Ramos (cell line): Measurements from ENCODE around the gene MAPKBP1.

ENCODE experiments used
- in situ Hi-C: fragments of 300-500 bp; cut with MboI; formaldehyde crosslinking; loops from one replicate; pipeline ENCODE4 v1.14.3; 2022; ENCODE audit warnings: low sequenced_read_pairs; ENCODE audit not compliant: unreplicated experiment

MAPKBP1 gene

GRCh38 chr15:41804916-41805666, 30.8 kb downstream of the MAPKBP1 start:
- in situ Hi-C loops = loop anchor here (25.0 kb wide), 1 partner anchor 243 kb away; the partner anchor contains the start of gene TYRO3

GRCh38 chr15:41805711-41806110, 31.4 kb downstream of the MAPKBP1 start:
- in situ Hi-C loops = loop anchor here (25.0 kb wide), 1 partner anchor 243 kb away; the partner anchor contains the start of gene TYRO3

- in situ Hi-C loops = loop anchor here (25.0 kb wide), 1 partner anchor 244 kb away; the partner anchor contains the start of gene TYRO3
Observed at GRCh38 chr15:41806291-41807181, 32.3 kb downstream of the MAPKBP1 start.

- in situ Hi-C loops = loop anchor here (25.0 kb wide), 1 partner anchor 247 kb away; the partner anchor contains the start of gene TYRO3
Observed at GRCh38 chr15:41809121-41809520, 34.8 kb downstream of the MAPKBP1 start.

GRCh38 chr15:41809526-41810220, 35.4 kb downstream of the MAPKBP1 start:
- in situ Hi-C loops = loop anchor here (25.0 kb wide), 1 partner anchor 247 kb away; the partner anchor contains the start of gene TYRO3

- in situ Hi-C loops = loop anchor here (25.0 kb wide), 1 partner anchor 249 kb away; the partner anchor contains the start of gene TYRO3
Observed at GRCh38 chr15:41810651-41811431, 36.6 kb downstream of the MAPKBP1 start.

- in situ Hi-C loops = loop anchor here (25.0 kb wide), 1 partner anchor 249 kb away; the partner anchor contains the start of gene TYRO3
Observed at GRCh38 chr15:41811432-41812195, 37.3 kb downstream of the MAPKBP1 start.

GRCh38 chr15:41812820-41813375, 38.6 kb downstream of the MAPKBP1 start:
- in situ Hi-C loops = loop anchor here (25.0 kb wide), 1 partner anchor 251 kb away; the partner anchor contains the start of gene TYRO3

GRCh38 chr15:41813426-41813825, 39.1 kb downstream of the MAPKBP1 start:
- in situ Hi-C loops = loop anchor here (25.0 kb wide), 1 partner anchor 251 kb away; the partner anchor contains the start of gene TYRO3

- in situ Hi-C loops = loop anchor here (25.0 kb wide), 1 partner anchor 252 kb away; the partner anchor contains the start of gene TYRO3
Observed at GRCh38 chr15:41814534-41814933, 40.2 kb downstream of the MAPKBP1 start.

GRCh38 chr15:41816788-41817187, 42.5 kb downstream of the MAPKBP1 start:
- in situ Hi-C loops = loop anchor here (25.0 kb wide), 1 partner anchor 254 kb away; the partner anchor contains the start of gene TYRO3

- in situ Hi-C loops = loop anchor here (25.0 kb wide), 1 partner anchor 255 kb away; the partner anchor contains the start of gene TYRO3
Observed at GRCh38 chr15:41817327-41817726, 43.0 kb downstream of the MAPKBP1 start.

GRCh38 chr15:41817781-41818180, 43.5 kb downstream of the MAPKBP1 start:
- in situ Hi-C loops = loop anchor here (25.0 kb wide), 1 partner anchor 255 kb away; the partner anchor contains the start of gene TYRO3

- in situ Hi-C loops = loop anchor here (25.0 kb wide), 1 partner anchor 257 kb away; the partner anchor contains the start of gene TYRO3
Observed at GRCh38 chr15:41819455-41820050, 45.3 kb downstream of the MAPKBP1 start.

GRCh38 chr15:41820791-41821423, 46.6 kb downstream of the MAPKBP1 start:
- in situ Hi-C loops = loop anchor here (25.0 kb wide), 1 partner anchor 259 kb away; the partner anchor contains the start of gene TYRO3

- in situ Hi-C loops = loop anchor here (25.0 kb wide), 1 partner anchor 260 kb away; the partner anchor contains the start of gene TYRO3
Observed at GRCh38 chr15:41821831-41822230, 47.5 kb downstream of the MAPKBP1 start.
